ENCODE measurements around the gene PHF13. TPM values are rescaled to one million over a fixed set of nuclear protein-coding genes. Genes with fewer than 3 reads are reported as not detected.

The PHF13 gene
- total RNA-seq, 4 donors from 2014 or later, result 6.7 to 12.1 (median 8.7) TPM

DNA sequence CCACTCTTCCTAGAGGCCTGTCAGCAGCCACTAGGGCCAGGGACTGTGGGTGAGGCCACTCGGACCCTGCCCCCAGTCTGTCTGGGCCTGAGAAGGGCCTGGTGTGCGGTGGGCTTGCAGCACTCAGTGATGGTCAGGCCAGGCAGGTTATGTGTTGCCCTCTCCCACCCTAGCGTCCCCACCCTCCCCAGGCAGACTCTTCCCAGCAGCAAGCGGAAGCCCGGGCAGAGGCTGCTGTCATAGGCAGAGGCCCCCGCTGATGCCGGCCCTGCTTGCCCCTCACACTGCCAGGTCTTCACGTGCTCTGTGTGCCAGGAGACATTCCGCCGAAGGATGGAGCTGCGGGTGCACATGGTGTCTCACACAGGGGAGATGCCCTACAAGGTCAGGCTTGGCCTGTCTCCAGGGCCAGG, 27.1 kb upstream of the PHF13 start:
- H3K36me3 ChIP-seq, result peaks cover 24 to 54% (median 27%) of the 10 kb centered on the region in 3 donors
- no peak for TF ChIP-seq POLR2A (IDR thresholded peaks at IDR 0.05)
- TF ChIP-seq, protein P1, sequence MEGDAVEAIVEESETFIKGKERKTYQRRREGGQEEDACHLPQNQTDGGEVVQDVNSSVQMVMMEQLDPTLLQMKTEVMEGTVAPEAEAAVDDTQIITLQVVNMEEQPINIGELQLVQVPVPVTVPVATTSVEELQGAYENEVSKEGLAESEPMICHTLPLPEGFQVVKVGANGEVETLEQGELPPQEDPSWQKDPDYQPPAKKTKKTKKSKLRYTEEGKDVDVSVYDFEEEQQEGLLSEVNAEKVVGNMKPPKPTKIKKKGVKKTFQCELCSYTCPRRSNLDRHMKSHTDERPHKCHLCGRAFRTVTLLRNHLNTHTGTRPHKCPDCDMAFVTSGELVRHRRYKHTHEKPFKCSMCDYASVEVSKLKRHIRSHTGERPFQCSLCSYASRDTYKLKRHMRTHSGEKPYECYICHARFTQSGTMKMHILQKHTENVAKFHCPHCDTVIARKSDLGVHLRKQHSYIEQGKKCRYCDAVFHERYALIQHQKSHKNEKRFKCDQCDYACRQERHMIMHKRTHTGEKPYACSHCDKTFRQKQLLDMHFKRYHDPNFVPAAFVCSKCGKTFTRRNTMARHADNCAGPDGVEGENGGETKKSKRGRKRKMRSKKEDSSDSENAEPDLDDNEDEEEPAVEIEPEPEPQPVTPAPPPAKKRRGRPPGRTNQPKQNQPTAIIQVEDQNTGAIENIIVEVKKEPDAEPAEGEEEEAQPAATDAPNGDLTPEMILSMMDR (IDR thresholded peaks at IDR 0.05), result no peak
- no peaks in the 10 kb centered on the region for H3K9me3 ChIP-seq
- DNase-seq, result no peak
- peak overlapping the region in 3 of 4 donors; percentile 24 to 82 (median 78) for H3K27ac ChIP-seq
- H3K4me1 ChIP-seq, result peaks cover 39 to 96% (median 39%) of the 10 kb centered on the region in 3 donors
- H3K27me3 ChIP-seq, result no peaks in the 10 kb centered on the region
- intact Hi-C loops (cut with DNase I), result no loop called here
- WGBS, 2 donors, result no CpG with 5 or more reads among the region's 11 CpGs
- H3K4me3 ChIP-seq, result no peak overlapping the region

DNA sequence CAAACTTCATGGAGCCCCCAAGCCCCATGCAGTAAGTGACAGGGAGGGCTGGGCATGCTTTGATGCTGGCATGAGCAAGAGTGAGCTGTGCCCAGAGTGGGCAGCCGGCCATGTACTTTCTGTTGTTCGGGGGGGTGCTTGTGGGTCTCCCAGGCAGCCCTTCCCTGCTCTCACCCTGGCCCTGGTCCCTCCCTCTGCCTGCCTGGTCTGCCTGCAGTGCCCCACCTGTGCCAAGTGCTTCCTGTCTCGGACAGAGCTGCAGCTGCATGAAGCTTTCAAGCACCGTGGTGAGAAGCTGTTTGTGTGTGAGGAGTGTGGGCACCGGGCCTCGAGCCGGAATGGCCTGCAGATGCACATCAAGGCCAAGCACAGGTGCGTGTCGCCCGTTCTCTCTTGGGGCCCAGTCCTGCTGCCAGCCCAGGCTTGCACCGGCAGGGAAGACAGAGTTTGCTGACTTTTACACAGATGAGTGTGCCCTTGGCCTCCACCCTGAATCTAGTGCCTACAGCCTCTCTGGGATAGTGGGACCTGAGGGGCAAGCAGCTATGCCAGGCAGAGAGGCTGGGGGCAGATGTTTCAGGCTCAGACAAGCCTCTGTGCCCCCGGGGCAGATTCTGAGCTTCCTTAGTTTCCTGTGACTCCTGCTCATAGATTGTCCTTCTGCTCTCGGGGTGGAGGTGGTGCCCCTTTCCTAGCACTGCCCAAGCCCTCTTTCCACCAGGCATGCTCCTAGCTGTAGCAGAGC, 26.1 kb upstream of the PHF13 start:
- Histone ChIP-seq H3K4me1 (peaks cover 41 to 96% (median 42%) of the 10 kb centered on the region in 3 donors), H3K36me3 (peaks cover 27 to 56% (median 33%) of the 10 kb centered on the region in 3 donors), H3K27me3 (no peaks in the 10 kb centered on the region), H3K4me3 (no peak overlapping the region), H3K9me3 (no peaks in the 10 kb centered on the region), H3K27ac (peak overlapping the region; percentile 71 to 82 (median 79))
- TF ChIP-seq, protein P1 (IDR thresholded peaks at IDR 0.05), result peak in 1 of 6 experiments; percentile 2
- TF ChIP-seq POLR2A (IDR thresholded peaks at IDR 0.05), result no peak
- intact Hi-C loops (cut with DNase I), result no loop called here
- no peak for DNase-seq
- WGBS, 2 donors, result 17 to 67% methylated on average over 1 to 10 of the region's 13 CpGs

DNA sequence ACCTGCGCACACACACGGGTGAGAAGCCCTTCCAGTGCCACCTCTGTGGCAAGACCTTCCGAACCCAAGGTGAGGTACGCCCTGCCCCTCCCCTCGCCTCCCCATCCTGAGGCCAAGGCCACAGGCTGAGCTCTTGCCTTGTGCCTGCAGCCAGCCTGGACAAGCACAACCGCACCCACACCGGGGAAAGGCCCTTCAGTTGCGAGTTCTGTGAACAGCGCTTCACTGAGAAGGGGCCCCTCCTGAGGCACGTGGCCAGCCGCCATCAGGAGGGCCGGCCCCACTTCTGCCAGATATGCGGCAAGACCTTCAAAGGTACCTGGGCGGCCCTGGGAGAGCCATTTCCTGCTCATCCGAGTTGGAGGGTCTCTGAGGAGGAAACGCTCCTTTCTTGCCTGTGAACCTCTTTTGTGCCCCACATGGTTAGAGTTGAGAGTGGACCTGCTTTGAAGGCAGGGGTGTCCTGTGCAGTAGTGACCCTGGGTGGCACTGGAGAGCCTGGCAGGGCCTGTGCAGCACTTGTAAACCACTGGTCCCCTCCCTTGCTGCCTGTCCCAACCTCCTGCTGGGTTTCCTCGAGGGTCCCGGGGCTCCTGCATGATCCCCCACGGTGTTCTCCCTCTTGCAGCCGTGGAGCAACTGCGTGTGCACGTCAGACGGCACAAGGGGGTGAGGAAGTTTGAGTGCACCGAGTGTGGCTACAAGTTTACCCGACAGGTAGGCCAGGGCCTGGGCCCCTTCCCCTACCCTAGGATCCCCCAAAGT, 25.2 kb upstream of the PHF13 start:
- peaks cover 42 to 96% (median 42%) of the 10 kb centered on the region in 3 donors for H3K4me1 ChIP-seq
- no peak for DNase-seq
- peaks cover 35 to 63% (median 42%) of the 10 kb centered on the region in 3 donors for H3K36me3 ChIP-seq
- peak overlapping the region; percentile 71 to 82 (median 79) for H3K27ac ChIP-seq
- intact Hi-C loops (cut with DNase I), result no loop called here
- no peak for TF ChIP-seq POLR2A (IDR thresholded peaks at IDR 0.05)
- TF ChIP-seq, protein P1 (IDR thresholded peaks at IDR 0.05), result peak in 1 of 6 experiments; percentile 7
- no peak overlapping the region for H3K4me3 ChIP-seq
- H3K9me3 ChIP-seq, result no peaks in the 10 kb centered on the region
- H3K27me3 ChIP-seq, result no peaks in the 10 kb centered on the region
- 51% methylated on average over 3 of the region's 25 CpGs; no CpG with 5 or more reads in 1 of the 2 donors for WGBS, 2 donors

DNA sequence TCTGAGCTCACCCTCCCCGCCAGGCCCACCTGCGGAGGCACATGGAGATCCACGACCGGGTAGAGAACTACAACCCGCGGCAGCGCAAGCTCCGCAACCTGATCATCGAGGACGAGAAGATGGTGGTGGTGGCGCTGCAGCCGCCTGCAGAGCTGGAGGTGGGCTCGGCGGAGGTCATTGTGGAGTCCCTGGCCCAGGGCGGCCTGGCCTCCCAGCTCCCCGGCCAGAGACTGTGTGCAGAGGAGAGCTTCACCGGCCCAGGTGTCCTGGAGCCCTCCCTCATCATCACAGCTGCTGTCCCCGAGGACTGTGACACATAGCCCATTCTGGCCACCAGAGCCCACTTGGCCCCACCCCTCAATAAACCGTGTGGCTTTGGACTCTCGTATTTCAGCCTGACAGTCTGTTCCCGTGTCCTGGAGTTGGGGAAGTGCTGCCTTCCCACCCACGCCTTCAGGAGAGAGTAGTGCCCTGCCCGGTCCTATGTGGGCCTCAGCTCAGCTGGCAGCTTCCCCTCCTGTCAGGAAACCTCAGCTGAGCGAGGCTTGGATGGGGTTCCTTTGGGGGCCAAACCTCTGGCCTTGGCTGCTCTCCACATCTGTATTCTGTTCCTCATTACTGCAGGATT, 24.5 kb upstream of the PHF13 start:
- H3K27me3 ChIP-seq, result no peaks in the 10 kb centered on the region
- H3K4me3 ChIP-seq, result no peak overlapping the region
- TF ChIP-seq, protein P1 (IDR thresholded peaks at IDR 0.05), result no peak
- no peak for TF ChIP-seq POLR2A (IDR thresholded peaks at IDR 0.05)
- DNase-seq, result no peak
- H3K4me1 ChIP-seq, result peaks cover 42 to 97% (median 42%) of the 10 kb centered on the region in 3 donors
- peak overlapping the region; percentile 71 to 82 (median 79) for H3K27ac ChIP-seq
- intact Hi-C loops (cut with DNase I), result no loop called here
- 44% methylated on average over 3 of the region's 24 CpGs; no CpG with 5 or more reads in 1 of the 2 donors for WGBS, 2 donors
- H3K9me3 ChIP-seq, result no peaks in the 10 kb centered on the region
- peaks cover 42 to 70% (median 49%) of the 10 kb centered on the region in 3 donors for H3K36me3 ChIP-seq
